HG02885 (cell line): Measurements from ENCODE around the gene ARHGEF38.
"Not testable (repeated sequence)": the region's sequence is repeated elsewhere in the genome, so short reads cannot be mapped to it uniquely, and the experiment has no call there.

Source experiments
- ATAC-seq: cut with Tn5 transposase; IDR thresholded peaks from one replicate; pipeline ENCODE4 v1.9.1; 2021; ENCODE audit warnings: mild to moderate bottlenecking; ENCODE audit not compliant: unreplicated experiment, poor library complexity

ARHGEF38 gene

GRCh38 chr4:105641845-105642244 lies 89.4 kb downstream of the ARHGEF38 start:
- ATAC-seq = no peak

GRCh38 chr4:105644257-105644656 lies 91.8 kb downstream of the ARHGEF38 start:
- ATAC-seq = no peak

DNA sequence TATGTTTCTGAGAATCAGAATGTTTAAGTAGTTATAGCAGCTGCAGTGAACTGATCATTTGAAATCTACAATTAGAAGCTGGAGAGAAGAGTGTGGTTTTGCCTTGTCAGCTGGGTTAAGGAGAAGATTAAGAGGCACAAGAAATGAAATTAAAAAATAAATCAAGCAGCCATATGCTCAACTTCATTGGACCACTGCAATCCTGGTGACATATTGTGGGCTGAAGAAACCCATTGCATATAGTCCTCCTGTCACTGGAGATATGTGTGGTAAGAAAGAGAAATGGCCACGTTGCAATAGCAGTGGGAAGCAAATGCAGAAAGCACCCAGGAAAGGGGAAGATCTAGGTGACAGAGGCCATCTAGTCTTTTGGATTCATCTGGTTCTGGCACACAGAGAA lies 93.0 kb downstream of the ARHGEF38 start:
- no peak for ATAC-seq

DNA sequence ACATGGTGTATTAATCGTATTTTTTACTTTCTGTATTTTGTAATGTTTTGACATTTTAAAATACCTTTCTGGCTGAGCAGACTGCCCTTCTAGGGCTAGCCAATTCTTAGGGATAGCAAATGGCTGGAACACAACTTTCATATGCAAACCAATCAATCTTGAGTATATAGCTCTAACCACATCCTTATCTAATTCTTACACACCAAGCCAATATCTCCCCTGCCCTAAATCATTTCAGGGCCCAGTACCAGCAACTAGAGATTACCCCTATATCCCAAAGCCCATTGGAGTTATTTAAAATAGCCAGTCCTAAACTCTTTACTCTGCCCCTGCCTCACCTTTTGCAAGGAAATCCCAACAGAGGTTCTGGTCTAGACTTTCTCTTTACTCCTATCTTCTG lies 97.8 kb downstream of the ARHGEF38 start:
- ATAC-seq = no peak

DNA sequence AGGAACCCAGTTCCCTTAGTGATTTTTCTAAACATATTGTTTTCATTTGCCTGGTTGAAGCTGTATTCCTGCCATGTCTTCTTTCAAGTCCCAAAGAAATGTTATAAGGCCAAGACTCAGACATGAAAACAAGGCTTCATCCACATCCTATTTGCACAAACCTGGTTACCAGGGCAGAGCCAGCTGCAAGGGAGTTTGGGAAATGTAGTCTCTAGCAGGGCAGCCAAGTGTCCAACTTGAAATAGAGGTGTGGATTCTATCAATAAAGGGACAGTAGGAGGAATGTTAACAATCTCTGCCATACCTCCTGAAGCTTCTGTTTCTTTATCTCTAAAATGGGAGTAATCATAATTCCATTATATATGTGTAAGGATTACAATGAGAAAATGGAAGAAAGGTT lies 99.5 kb downstream of the ARHGEF38 start:
- no peak for ATAC-seq

GRCh38 chr4:105652286-105652888 lies 100.0 kb downstream of the ARHGEF38 start:
- ATAC-seq = no peak

- no peak for ATAC-seq
Observed at GRCh38 chr4:105657117-105657765, 104.8 kb downstream of the ARHGEF38 start.

GRCh38 chr4:105659190-105659589 lies 106.8 kb downstream of the ARHGEF38 start:
- ATAC-seq = no peak

DNA sequence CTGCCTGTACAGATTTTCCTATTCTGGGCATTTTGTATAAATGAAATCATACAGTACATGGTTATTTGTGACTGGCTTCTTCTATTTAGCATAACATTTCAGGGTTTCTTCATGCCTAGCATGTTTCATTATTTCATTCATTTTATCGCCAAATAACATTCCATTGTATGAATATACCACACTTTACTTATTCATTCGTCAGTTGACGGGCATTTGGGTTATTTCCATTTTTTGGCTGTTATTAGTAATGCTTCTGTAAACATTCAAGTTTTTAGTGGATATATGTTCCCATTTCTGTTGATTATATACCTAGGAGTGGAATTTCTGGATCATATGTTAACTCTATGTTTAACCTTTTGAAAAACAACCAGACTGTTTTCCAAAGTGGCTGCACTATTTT lies 108.6 kb downstream of the ARHGEF38 start:
- ATAC-seq = no peak

- no peak for ATAC-seq
Observed at GRCh38 chr4:105662935-105663675, 110.7 kb downstream of the ARHGEF38 start.

GRCh38 chr4:105666693-105667092 lies 114.3 kb downstream of the ARHGEF38 start:
- ATAC-seq = no peak

DNA sequence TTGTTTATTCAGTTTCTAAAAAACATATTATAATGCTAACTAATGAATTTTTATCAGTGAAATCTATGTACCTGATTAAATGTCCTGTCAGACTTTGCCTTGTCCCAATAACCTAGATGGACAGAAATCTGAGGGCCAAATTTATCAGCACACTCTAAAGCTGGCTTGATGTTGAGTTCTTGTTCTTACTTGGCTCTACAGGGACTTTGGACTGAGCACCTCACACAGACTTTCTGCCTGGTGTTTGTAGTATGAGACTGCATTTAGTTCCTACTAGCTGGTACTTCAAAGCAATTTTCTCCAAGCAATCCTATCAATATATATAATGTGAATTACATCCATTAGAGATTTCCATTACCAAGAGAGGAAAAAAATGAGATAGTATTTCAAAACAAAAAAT lies 118.3 kb downstream of the ARHGEF38 start:
- ATAC-seq = no peak

DNA sequence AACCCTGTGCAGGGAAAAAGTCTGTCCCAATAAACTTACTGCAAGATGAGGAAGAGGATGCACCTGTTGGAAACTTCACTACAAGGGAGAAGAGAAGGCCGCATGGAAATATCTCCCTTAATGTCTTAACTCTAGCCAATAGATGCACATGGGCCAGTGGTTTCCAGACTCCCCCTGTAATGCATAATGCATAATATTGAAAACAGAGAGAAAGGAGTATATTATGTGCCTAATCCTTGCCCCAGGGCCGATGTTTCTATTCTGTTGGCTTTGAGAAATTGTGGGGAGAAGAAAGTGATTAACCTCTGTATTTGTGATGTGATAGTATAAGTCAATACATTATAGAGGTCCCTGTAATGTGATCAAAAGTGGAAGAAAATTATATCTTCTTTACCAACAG lies 118.9 kb downstream of the ARHGEF38 start:
- no peak for ATAC-seq

DNA sequence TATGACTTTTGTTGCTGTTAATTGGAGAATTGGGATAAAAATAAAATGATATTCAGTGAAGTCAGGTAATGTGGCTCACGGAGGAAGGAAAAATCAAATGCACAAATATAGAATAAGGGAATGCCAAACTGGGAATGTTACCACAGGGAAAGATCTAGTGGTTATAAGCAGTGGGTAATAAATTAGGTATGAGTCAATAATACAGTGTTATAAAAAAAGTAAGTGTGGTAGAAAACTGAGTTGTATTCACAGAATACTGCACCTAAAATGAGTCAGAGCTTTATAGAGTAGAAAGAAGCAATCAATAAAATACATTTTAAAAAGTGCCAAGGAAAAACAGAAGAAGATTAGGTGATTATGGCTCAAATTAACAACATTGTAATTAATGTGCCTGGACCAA lies 121.6 kb downstream of the ARHGEF38 start:
- no peak for ATAC-seq

DNA sequence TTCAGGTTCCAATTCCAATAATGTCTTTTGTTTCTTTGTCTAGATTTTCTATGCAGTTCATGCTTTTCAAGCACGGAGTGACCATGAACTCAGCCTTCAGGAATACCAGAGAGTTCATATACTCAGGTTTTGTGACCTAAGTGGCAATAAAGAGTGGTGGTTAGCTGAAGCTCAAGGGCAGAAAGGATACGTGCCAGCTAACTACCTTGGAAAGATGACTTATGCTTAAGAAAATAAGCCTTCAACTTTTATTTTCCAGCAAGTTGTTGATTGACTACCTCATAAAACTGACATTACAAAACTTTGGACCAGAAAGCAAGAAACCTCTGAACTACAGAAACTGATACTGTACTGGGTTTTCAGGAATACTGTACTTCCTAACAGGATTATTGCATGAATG lies 125.3 kb downstream of the ARHGEF38 start:
- no peak for ATAC-seq

DNA sequence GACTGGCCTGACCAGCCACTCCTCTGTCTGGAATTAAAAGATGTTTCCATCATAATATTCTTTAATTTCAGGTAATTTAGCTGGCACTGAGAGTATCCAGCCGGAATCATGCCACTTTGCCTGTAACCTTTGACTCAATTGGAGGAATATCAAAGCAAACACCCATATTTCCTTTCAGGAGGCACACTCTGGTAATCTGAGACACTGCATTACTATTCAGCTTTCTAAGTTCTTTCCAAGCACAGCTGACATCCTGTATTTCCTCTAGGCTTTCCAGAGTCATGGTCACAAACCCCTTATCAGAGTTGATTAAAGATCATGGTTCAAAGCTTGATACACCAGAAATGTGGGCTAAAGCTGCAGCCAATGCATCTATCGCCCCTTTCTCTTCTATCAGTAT lies 126.8 kb downstream of the ARHGEF38 start:
- ATAC-seq = no peak

DNA sequence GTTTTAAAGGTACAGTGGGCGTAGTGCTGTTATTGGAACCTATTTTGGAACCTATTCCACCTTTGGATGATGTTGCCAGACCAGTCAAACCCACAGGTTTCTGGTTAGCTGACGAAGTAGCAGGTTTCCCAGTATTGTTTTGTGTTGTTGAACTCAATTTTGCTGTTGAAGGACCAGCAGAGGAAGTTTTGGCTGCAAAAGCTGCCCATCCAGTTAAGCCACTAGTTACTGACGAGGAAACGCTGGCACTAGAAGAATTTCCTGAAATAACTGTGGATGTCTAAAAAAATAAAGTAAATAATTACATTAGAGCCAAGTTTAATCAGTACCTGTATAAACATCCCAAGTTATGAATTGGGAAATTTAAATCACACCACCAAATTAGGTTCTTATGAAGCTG lies 130.6 kb downstream of the ARHGEF38 start:
- no peak for ATAC-seq

DNA sequence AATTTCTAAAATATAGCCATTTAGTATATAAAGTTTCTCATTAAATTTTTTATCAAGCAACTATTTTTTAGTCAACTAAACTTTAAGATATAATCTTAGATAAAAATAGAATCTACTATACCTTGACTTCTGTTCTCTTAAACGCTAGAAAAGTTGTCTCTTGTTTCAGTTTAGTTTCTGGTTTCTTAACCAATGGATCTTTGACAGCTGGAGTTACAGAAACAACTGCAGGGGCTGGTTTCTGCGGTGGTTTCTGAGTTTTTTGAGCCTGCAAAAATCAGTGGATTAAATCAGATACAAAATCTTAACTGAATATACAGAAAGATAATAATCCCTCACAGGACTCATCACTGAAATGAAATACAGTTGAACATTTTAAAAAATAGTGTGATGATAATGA lies 134.2 kb downstream of the ARHGEF38 start:
- no peak for ATAC-seq

GRCh38 chr4:105694812-105695211 lies 142.4 kb downstream of the ARHGEF38 start:
- not testable (repeated sequence) for ATAC-seq

- ATAC-seq = not testable (repeated sequence)
Observed at GRCh38 chr4:105695832-105696231, 143.4 kb downstream of the ARHGEF38 start.

GRCh38 chr4:105698607-105699006 lies 146.2 kb downstream of the ARHGEF38 start:
- no peak for ATAC-seq

DNA sequence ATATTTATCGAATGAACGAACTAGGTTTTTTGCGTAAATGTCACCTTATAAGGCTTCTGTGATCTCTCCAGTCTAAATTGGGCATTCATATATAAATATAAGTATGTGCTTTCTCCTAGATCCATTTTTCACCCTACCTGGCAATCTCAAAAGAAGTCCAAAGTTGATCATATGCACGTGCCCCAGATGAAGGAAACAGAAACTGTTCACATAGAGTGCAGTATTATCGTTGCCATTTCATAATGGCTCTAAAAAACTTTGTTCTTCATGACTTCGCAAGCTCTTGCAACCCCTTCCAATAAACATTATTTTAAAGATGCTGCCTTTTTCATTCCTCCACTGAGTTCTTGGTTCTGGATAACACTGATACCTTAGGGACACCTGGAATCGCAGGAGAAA lies 155.4 kb downstream of the ARHGEF38 start:
- ATAC-seq = no peak
